Measurements from ENCODE around the gene NPAS3. TPM values are rescaled to one million over a fixed set of nuclear protein-coding genes. Genes with fewer than 3 reads are reported as not detected.

NPAS3 gene
- total and polyA plus RNA-seq, 2 donors (not counting 3 experiments of a cell fraction or from before 2014, with no cell fraction given), result 0.10 to 0.13 TPM

DNA sequence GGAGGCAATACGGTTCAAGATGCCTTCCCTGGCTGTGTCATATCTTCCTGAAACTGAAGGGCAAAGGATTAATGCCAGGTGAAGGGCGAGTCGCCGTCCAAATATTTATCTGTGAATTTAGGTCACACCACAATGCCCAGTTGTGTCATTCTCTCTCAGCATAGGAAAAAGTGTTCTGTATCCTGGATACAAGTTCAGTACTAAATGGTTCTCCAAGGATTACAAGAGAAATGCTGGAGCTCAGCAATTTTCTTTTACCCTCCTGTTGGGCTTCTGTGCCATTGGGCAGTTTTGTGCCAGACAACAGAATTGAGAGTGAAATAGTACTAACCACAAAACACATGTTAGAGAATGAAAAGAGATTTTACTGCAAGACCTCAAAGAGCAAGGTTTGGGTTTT, 518.3 kb downstream of the NPAS3 start:
- DNase-seq (ENCODE audit: low read depth, low spot score) (no peak), FAIRE-seq (no peak)
- Histone ChIP-seq H3K4me1 (ENCODE audit: control insufficient read depth, extremely low read depth, insufficient read depth, low read length) (no peaks in the 10 kb centered on the region), H3K9me1 (replicated peaks; ENCODE audit: control insufficient read depth, extremely low read depth, insufficient read depth, low read length) (no peaks in the 10 kb centered on the region), H3K36me3 (ENCODE audit: control insufficient read depth in 2 of 2, extremely low read depth in 1 of 2, insufficient read depth in 2 of 2, low read length in 2 of 2) (no peaks in the 10 kb centered on the region), H3K27ac (ENCODE audit: insufficient read depth, low read depth, low read length) (no peak overlapping the region), H3K4me3 (replicated peaks in 1 of 3; ENCODE audit: insufficient read depth in 1 of 3, low read depth in 1 of 3, low read length in 3 of 3) (no peak overlapping the region), H3K9ac (replicated peaks; ENCODE audit: extremely low read depth, insufficient read depth, low read length) (no peak overlapping the region), H3K9me3 (replicated peaks; ENCODE audit: control insufficient read depth, insufficient read depth, low read length) (no peaks in the 10 kb centered on the region), H2AFZ (ENCODE audit: low read depth, low read length) (no peak overlapping the region), H4K20me1 (replicated peaks; ENCODE audit: control insufficient read depth, extremely low read depth, insufficient read depth, low read length) (no peaks in the 10 kb centered on the region), H3K4me2 (ENCODE audit: insufficient read depth, low read length) (no peak overlapping the region), H3K27me3 (ENCODE audit: control insufficient read depth in 2 of 2, insufficient read depth in 2 of 2, low read length in 2 of 2) (peaks cover 0 to 1% of the 10 kb centered on the region in 2 experiments), H3K79me2 (ENCODE audit: control insufficient read depth, insufficient read depth, low read length) (no peaks in the 10 kb centered on the region)
- POLR2A ChIA-PET, result no interaction called here
- TF ChIP-seq FOS (IDR thresholded peaks at IDR 0.05; ENCODE audit: borderline replicate concordance, insufficient read depth, low read length) (no peak), GATA2 (IDR thresholded peaks at IDR 0.05; ENCODE audit: insufficient read depth, insufficient read length, low read depth, low read length) (no peak), POLR2A (IDR thresholded peaks at IDR 0.05; ENCODE audit: low read depth, low read length) (no peak)
- TF ChIP-seq, protein P1, sequence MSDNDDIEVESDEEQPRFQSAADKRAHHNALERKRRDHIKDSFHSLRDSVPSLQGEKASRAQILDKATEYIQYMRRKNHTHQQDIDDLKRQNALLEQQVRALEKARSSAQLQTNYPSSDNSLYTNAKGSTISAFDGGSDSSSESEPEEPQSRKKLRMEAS (IDR thresholded peaks at IDR 0.05; ENCODE audit: insufficient read depth, insufficient read length), result no peak
- dilution Hi-C loops (cut with MboI; ENCODE audit: extremely low pct_ligation_motif_present, low sequenced_read_pairs), result loop anchor here (25.0 kb wide), 1 partner anchor 330 kb away; no protein-coding TSS in a partner anchor
- no TSS peak for BruUV-seq (replicated peaks)
- CTCF ChIA-PET, result interaction anchor here (0.8 to 1.2 kb wide), 2 partner anchors 18 to 336 kb away, joined by 3 to 5 read pairs; no protein-coding TSS in a partner anchor
- intact Hi-C loops (cut with micrococcal nuclease), result no loop called here

DNA sequence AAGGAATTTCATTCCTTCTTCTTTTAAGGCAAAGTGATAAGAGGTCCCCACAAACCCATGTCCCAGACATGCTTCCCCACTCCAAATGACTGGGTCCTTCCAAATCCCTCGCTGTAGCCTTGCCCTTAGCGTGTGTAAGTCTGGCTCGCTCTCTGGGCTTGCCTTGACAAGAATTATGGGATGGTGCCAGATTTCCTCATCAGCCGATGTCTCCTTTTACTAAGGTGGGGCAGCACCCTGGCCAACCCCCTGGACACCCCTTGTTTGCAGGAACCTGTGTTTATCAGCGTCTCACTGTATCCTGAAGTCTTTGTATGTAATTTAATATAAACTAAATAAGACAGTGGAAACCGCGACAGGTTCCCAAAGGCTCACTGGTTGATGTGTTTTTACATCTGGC, 518.9 kb downstream of the NPAS3 start:
- DNase-seq (ENCODE audit: low read depth, low spot score) (no peak), FAIRE-seq (no peak)
- H3K36me3 ChIP-seq (ENCODE audit: control insufficient read depth in 2 of 2, extremely low read depth in 1 of 2, insufficient read depth in 2 of 2, low read length in 2 of 2), result no peaks in the 10 kb centered on the region
- H3K27ac ChIP-seq (ENCODE audit: insufficient read depth, low read depth, low read length), result no peak overlapping the region
- no peaks in the 10 kb centered on the region for H4K20me1 ChIP-seq (replicated peaks; ENCODE audit: control insufficient read depth, extremely low read depth, insufficient read depth, low read length)
- H3K4me2 ChIP-seq (ENCODE audit: insufficient read depth, low read length), result no peak overlapping the region
- TF ChIP-seq POLR2AphosphoS5 (IDR thresholded peaks at IDR 0.05; ENCODE audit: insufficient read depth, low read depth, low read length) (no peak), GATA2 (IDR thresholded peaks at IDR 0.05; ENCODE audit: insufficient read depth, insufficient read length, low read depth, low read length) (no peak), POLR2A (IDR thresholded peaks at IDR 0.05; ENCODE audit: low read depth, low read length) (no peak), CTCF (IDR thresholded peaks at IDR 0.05; ENCODE audit: extremely low read depth in 1 of 2, insufficient read depth in 1 of 2, low read depth in 1 of 2, low read length in 2 of 2) (no peak), FOS (IDR thresholded peaks at IDR 0.05; ENCODE audit: borderline replicate concordance, insufficient read depth, low read length) (no peak), JUN (IDR thresholded peaks at IDR 0.05; ENCODE audit: borderline replicate concordance, insufficient read depth, insufficient read length, low read depth) (no peak), EZH2 (IDR thresholded peaks at IDR 0.05; ENCODE audit: borderline replicate concordance, low read depth, low read length, severe bottlenecking) (no peak), MYC (IDR thresholded peaks at IDR 0.05; ENCODE audit: low read depth, low read length) (no peak)
- TF ChIP-seq, protein P1 (IDR thresholded peaks at IDR 0.05; ENCODE audit: insufficient read depth, insufficient read length), result no peak
- no peaks in the 10 kb centered on the region for H3K9me1 ChIP-seq (replicated peaks; ENCODE audit: control insufficient read depth, extremely low read depth, insufficient read depth, low read length)
- no peak overlapping the region for H3K4me3 ChIP-seq (replicated peaks in 1 of 3; ENCODE audit: insufficient read depth in 1 of 3, low read depth in 1 of 3, low read length in 3 of 3)
- H3K27me3 ChIP-seq (ENCODE audit: control insufficient read depth in 2 of 2, insufficient read depth in 2 of 2, low read length in 2 of 2), result peaks cover 0 to 1% of the 10 kb centered on the region in 2 experiments
- ChIA-PET POLR2A (no interaction called here), CTCF (no interaction called here)
- no peak overlapping the region for H3K9ac ChIP-seq (replicated peaks; ENCODE audit: extremely low read depth, insufficient read depth, low read length)
- intact Hi-C loops (cut with micrococcal nuclease), result no loop called here
- no peaks in the 10 kb centered on the region for H3K4me1 ChIP-seq (ENCODE audit: control insufficient read depth, extremely low read depth, insufficient read depth, low read length)
- H2AFZ ChIP-seq (ENCODE audit: low read depth, low read length), result no peak overlapping the region
- dilution Hi-C loops (cut with MboI; ENCODE audit: extremely low pct_ligation_motif_present, low sequenced_read_pairs), result loop anchor here (25.0 kb wide), 1 partner anchor 330 kb away; no protein-coding TSS in a partner anchor
- H3K9me3 ChIP-seq (replicated peaks; ENCODE audit: control insufficient read depth, insufficient read depth, low read length), result no peaks in the 10 kb centered on the region
- BruUV-seq (replicated peaks), result no TSS peak
- H3K79me2 ChIP-seq (ENCODE audit: control insufficient read depth, insufficient read depth, low read length), result no peaks in the 10 kb centered on the region

Measured in endothelial cell of umbilical vein (primary cell).